WI38 (cell line): Measurements from ENCODE around the gene PAF1.

ENCODE experiments used
- H3K4me3 ChIP-seq: 2 replicates; pipeline ENCODE4 v1.5.1; 2011; ENCODE audit warnings: low read depth, mild to moderate bottlenecking, control low read depth, low read length
- CTCF ChIP-seq: IDR thresholded peaks from 2 replicates; pipeline ENCODE4 v1.5.1; 2012; ENCODE audit warnings: low read depth, mild to moderate bottlenecking, control low read depth, low read length

PAF1 gene

GRCh38 chr19:39401549-39402345 lies 10.8 kb upstream of the PAF1 start:
- H3K4me3 ChIP-seq, result no peak overlapping the region
- no peak for TF ChIP-seq CTCF

- H3K4me3 ChIP-seq, result no peak overlapping the region
- TF ChIP-seq CTCF, result no peak
These were observed 10.2 kb upstream of the PAF1 start for GRCh38 chr19:39401070-39401548.

GRCh38 chr19:39400061-39400460 lies 9.2 kb upstream of the PAF1 start:
- TF ChIP-seq CTCF, result no peak
- no peak overlapping the region for H3K4me3 ChIP-seq

GRCh38 chr19:39399668-39400050 lies 8.8 kb upstream of the PAF1 start:
- no peak for TF ChIP-seq CTCF
- H3K4me3 ChIP-seq, result no peak overlapping the region

- no peak overlapping the region for H3K4me3 ChIP-seq
- TF ChIP-seq CTCF, result no peak
These were observed 7.5 kb upstream of the PAF1 start for GRCh38 chr19:39398297-39398864.

GRCh38 chr19:39397360-39398296 lies 6.7 kb upstream of the PAF1 start:
- TF ChIP-seq CTCF, result peak; percentile 92
- H3K4me3 ChIP-seq, result no peak overlapping the region
